Measurements from ENCODE around the gene SPRED2.

Gene SPRED2

DNA sequence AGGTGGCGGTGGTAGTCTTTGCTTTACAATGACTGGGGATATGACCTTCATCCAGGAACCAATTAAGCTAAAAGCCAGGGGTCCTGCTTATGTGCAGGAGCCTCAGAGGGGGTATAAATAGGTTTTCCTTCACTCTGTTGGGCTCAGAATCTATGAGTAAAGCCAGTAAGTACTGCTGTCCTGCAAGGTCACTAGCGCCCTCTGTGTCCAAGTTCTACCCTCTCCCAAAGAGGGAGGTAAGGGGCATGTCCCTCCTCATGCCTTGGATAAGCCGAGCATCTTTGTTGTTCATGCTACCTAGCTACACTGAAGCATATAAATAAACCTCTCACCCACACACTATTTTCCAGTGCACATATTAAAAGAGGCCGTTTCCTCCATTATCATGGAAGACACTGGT lies 79.4 kb downstream of the SPRED2 start:
- TF ChIP-seq, protein P1, sequence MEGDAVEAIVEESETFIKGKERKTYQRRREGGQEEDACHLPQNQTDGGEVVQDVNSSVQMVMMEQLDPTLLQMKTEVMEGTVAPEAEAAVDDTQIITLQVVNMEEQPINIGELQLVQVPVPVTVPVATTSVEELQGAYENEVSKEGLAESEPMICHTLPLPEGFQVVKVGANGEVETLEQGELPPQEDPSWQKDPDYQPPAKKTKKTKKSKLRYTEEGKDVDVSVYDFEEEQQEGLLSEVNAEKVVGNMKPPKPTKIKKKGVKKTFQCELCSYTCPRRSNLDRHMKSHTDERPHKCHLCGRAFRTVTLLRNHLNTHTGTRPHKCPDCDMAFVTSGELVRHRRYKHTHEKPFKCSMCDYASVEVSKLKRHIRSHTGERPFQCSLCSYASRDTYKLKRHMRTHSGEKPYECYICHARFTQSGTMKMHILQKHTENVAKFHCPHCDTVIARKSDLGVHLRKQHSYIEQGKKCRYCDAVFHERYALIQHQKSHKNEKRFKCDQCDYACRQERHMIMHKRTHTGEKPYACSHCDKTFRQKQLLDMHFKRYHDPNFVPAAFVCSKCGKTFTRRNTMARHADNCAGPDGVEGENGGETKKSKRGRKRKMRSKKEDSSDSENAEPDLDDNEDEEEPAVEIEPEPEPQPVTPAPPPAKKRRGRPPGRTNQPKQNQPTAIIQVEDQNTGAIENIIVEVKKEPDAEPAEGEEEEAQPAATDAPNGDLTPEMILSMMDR (IDR thresholded peaks at IDR 0.05): no peak

GRCh38 chr2:65351948-65352595 lies 80.3 kb downstream of the SPRED2 start:
- TF ChIP-seq, protein P1 (IDR thresholded peaks at IDR 0.05): no peak

DNA sequence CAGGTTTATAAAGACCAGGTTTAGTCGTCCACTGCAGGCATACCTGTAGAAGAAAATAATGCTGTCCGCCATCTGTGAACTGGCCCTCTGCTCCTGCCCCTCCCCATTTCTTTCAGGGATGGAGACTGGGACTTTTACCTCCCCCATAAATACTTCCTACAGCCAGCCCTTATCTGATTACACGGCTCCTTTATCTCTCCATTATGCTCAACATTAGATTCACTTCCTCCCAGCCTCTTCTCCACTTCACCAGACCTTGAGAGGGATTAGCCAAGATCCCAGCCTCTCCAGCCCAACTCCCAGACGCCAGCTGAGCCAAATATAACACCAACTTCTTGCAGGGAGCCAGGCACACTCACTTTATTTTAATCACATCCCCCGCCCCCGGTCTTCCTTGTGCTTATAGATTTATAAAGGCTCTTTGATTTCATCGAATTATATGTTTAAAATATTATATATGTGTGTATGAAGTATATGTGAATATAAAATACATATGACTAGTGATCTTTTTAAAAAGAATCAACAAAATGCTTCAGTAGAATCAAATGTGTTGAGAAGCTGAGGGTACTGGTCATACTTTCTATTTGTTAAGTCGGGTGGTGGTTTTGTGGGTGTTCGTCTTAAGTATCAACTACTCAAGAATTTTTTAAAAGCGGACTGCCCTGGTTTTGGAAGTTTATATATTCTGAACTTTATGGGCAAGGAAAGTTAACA lies 81.0 kb downstream of the SPRED2 start:
- TF ChIP-seq, protein P1 (IDR thresholded peaks at IDR 0.05): no peak

DNA sequence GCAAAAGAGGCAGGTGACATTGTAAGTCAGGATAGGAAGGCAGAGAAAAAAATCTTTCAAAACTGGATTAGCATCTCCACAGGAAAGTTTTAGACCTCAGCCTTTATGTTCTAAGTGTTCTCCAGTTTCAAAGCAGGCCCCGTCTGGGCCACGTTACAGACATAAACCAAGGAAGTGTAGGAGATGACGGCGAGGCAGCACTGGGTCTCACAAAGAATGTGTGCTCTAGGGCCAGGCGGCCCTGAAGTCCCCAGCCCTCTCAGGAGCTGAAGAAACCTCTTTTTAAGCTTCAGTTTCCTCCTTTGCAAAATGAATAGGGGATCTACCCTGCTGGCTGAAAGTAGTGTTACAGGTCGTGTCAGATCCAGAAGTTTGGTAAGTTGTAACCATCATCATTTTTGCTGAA lies 81.7 kb downstream of the SPRED2 start:
- TF ChIP-seq, protein P1 (IDR thresholded peaks at IDR 0.05): no peak

GRCh38 chr2:65349863-65350262 lies 82.5 kb downstream of the SPRED2 start:
- TF ChIP-seq, protein P1 (IDR thresholded peaks at IDR 0.05): no peak

GRCh38 chr2:65347913-65348312 lies 84.5 kb downstream of the SPRED2 start:
- TF ChIP-seq, protein P1 (IDR thresholded peaks at IDR 0.05): no peak

DNA sequence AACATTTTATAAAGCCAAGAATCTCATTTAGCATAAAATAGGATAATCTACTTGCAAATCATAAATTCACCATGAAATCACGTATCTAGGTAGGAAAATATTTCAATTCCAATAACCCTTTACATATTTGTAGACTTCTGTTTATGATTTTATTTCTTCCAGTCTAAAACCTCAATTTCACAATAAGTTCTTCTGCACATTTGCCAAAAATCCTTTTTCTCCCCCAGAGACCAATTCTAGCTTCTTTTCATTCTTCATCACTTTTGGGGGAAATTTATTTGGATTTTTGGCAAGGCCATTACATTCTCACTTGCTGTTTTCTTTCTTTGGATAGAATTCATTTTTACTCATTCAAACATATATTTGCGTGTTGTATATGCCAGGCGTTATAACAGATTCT lies 86.8 kb downstream of the SPRED2 start:
- TF ChIP-seq, protein P1 (IDR thresholded peaks at IDR 0.05): no peak

Data from LNCAP (cell line).